Epithelial cell of proximal tubule (primary cell): ENCODE measurements around the gene ELAVL1. TPM values are rescaled to one million over a fixed set of nuclear protein-coding genes. Genes with fewer than 3 reads are reported as not detected.
A peak's percentile ranks its signal among the peaks of the same experiment; 100 is the strongest.

ENCODE experiments used
- DNase-seq: peaks from one replicate; pipeline ENCODE4 v3.0.0-alpha.2; 2011; ENCODE audit warnings: low read depth
- H3K4me3 ChIP-seq: 2 replicates; pipeline ENCODE4 v1.5.1; 2011; ENCODE audit warnings: low read depth, mild to moderate bottlenecking, low read length
- total RNA-seq: library from RNA; depleted of rRNA; stranded (reverse); fragments of >200 nt; gene quantifications from 2 replicates; pipeline ENCODE4 v1.2.3, GENCODE V29; 2015
- TF ChIP-seq, protein P1 (sequence below): conservative IDR thresholded peaks from 2 replicates; pipeline ENCODE4 v1.5.1; 2012; ENCODE audit warnings: low read depth, mild to moderate bottlenecking, low read length

ELAVL1 gene
- total RNA-seq, 1 donor from 2014 or later, result 28.6 TPM

GRCh38 chr19:7908742-7909461, 96.5 kb downstream of the ELAVL1 start:
- TF ChIP-seq, protein P1, sequence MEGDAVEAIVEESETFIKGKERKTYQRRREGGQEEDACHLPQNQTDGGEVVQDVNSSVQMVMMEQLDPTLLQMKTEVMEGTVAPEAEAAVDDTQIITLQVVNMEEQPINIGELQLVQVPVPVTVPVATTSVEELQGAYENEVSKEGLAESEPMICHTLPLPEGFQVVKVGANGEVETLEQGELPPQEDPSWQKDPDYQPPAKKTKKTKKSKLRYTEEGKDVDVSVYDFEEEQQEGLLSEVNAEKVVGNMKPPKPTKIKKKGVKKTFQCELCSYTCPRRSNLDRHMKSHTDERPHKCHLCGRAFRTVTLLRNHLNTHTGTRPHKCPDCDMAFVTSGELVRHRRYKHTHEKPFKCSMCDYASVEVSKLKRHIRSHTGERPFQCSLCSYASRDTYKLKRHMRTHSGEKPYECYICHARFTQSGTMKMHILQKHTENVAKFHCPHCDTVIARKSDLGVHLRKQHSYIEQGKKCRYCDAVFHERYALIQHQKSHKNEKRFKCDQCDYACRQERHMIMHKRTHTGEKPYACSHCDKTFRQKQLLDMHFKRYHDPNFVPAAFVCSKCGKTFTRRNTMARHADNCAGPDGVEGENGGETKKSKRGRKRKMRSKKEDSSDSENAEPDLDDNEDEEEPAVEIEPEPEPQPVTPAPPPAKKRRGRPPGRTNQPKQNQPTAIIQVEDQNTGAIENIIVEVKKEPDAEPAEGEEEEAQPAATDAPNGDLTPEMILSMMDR, result peak; percentile 12

More at GRCh38 chr19:7908742-7909461, 96.5 kb downstream of the ELAVL1 start:
- H3K4me3 ChIP-seq, result no peak overlapping the region
- DNase-seq, result no peak

Other genes starting within 250 kb of the ELAVL1 start
- not detected in 2 replicates for gene CLEC4M, start 242.4 kb downstream of the ELAVL1 start, total RNA-seq
- 6.1 and 9.3 TPM in 2 replicates for gene EVI5L, start 175.4 kb downstream of the ELAVL1 start, total RNA-seq
- 0.72 and 0.81 TPM in 2 replicates for gene PRR36, start 131.3 kb downstream of the ELAVL1 start, total RNA-seq
- 11.9 and 18.9 TPM in 2 replicates for gene LRRC8E, start 117.1 kb downstream of the ELAVL1 start, total RNA-seq
- gene MAP2K7, start 101.8 kb downstream of the ELAVL1 start, total RNA-seq, result 7.6 and 14.6 TPM in 2 replicates
- 1.6 and 16.8 TPM in 2 replicates for gene TGFBR3L, start 90.8 kb downstream of the ELAVL1 start, total RNA-seq
- 29.1 and 34.2 TPM in 2 replicates for gene SNAPC2, start 85.3 kb downstream of the ELAVL1 start, total RNA-seq
- 12.4 and 42.8 TPM in 2 replicates for gene CTXN1, start 79.5 kb downstream of the ELAVL1 start, total RNA-seq
- 39.0 and 108 TPM in 2 replicates for gene TIMM44, start 62.0 kb downstream of the ELAVL1 start, total RNA-seq
- not detected in 2 replicates for gene CCL25, start 47.1 kb upstream of the ELAVL1 start, total RNA-seq
- 0.06 TPM in 1 of 2 replicates, not detected in the other for gene FBN3, start 144.0 kb upstream of the ELAVL1 start, total RNA-seq
- gene CERS4, start 203.7 kb upstream of the ELAVL1 start, total RNA-seq, result 3.8 and 24.5 TPM in 2 replicates